SU-DHL-6 (cell line): ENCODE data around the gene UPF2.

Experiments used
- EZH2phosphoT487 ChIP-seq: fragments of 200-600 bp; sonication (generic), shearing (Covaris generic); conservative IDR thresholded peaks from 2 replicates; pipeline ENCODE4 v1.6.1; 2018; ENCODE audit warnings: mild to moderate bottlenecking, antibody characterized with exemption, low read length, moderate library complexity, mixed read lengths
- TF ChIP-seq, protein P1 (sequence below): fragments of 200-600 bp; sonication (generic); IDR thresholded peaks from one replicate; pipeline ENCODE4 v1.5.1; 2017; ENCODE audit warnings: antibody characterized with exemption, mild to moderate bottlenecking, low read length, moderate library complexity; ENCODE audit not compliant: insufficient read depth, poor library complexity, severe bottlenecking

DNA sequence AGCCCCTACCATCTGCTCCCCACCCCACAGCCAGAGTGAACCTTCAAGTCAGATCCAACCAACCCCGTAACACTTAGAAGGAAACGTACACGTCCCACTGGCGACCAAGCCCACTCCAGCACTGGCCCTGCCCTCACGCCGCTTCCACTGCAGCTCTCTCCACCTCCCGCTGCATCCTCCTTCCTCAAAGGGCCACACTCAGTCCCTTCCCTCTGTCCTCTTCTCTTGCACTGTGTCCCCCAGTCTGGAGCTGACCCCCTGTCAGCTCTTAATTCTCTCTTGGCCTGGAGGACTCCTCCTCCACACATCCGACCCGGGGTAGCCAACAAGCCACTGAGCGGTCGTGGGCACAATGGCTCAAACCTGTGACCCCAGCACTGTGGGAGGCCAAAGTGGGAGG, 133.6 kb downstream of the UPF2 start:
- TF ChIP-seq, protein P1, sequence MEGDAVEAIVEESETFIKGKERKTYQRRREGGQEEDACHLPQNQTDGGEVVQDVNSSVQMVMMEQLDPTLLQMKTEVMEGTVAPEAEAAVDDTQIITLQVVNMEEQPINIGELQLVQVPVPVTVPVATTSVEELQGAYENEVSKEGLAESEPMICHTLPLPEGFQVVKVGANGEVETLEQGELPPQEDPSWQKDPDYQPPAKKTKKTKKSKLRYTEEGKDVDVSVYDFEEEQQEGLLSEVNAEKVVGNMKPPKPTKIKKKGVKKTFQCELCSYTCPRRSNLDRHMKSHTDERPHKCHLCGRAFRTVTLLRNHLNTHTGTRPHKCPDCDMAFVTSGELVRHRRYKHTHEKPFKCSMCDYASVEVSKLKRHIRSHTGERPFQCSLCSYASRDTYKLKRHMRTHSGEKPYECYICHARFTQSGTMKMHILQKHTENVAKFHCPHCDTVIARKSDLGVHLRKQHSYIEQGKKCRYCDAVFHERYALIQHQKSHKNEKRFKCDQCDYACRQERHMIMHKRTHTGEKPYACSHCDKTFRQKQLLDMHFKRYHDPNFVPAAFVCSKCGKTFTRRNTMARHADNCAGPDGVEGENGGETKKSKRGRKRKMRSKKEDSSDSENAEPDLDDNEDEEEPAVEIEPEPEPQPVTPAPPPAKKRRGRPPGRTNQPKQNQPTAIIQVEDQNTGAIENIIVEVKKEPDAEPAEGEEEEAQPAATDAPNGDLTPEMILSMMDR, result no peak
- TF ChIP-seq EZH2phosphoT487, result no peak
